Ectodermal cell (in vitro differentiated cells): ENCODE data around the gene ITGA3.

Source experiments
- H3K27ac ChIP-seq: 2 replicates; pipeline ENCODE4 v1.7.0; 2013; ENCODE audit warnings: mild to moderate bottlenecking, low read depth, low read length; ENCODE audit not compliant: insufficient read depth, poor library complexity, severe bottlenecking
- H3K27me3 ChIP-seq: 2 replicates; pipeline ENCODE4 v1.7.0; 2013; ENCODE audit warnings: mild to moderate bottlenecking, low read length; ENCODE audit not compliant: insufficient read depth, control insufficient read depth, poor library complexity, severe bottlenecking
- H3K36me3 ChIP-seq: one replicate; pipeline ENCODE4 v1.7.0; 2013; ENCODE audit warnings: low read length; ENCODE audit not compliant: control insufficient read depth, insufficient read depth
- H3K4me1 ChIP-seq: one replicate; pipeline ENCODE4 v1.7.0; 2013; ENCODE audit warnings: low read length; ENCODE audit not compliant: control insufficient read depth, insufficient read depth
- H3K4me3 ChIP-seq: 2 replicates; pipeline ENCODE4 v1.7.0; 2013; ENCODE audit warnings: low read depth, low read length, control low read depth; ENCODE audit not compliant: insufficient read depth
- H3K9me3 ChIP-seq: 2 replicates; pipeline ENCODE4 v1.7.0; 2013; ENCODE audit warnings: mild to moderate bottlenecking, low read length, moderate library complexity; ENCODE audit not compliant: control insufficient read depth
- WGBS, 2 experiments: methylation state at CpG; one replicate each; pipeline ENCODE4 v1.1.7; 2013; ENCODE audit warnings: missing lambda C conversion rate in 2 of 2; 5-methylcytosine and 5-hydroxymethylcytosine counted together

The ITGA3 gene

GRCh38 chr17:50098583-50098982, 42.7 kb downstream of the ITGA3 start:
- 91 to 94% methylated on average over 3 to 4 of the region's 4 CpGs for WGBS, 2 experiments
- Histone ChIP-seq H3K27me3 (no peaks in the 10 kb centered on the region), H3K9me3 (no peaks in the 10 kb centered on the region), H3K36me3 (peaks cover 9% of the 10 kb centered on the region), H3K4me3 (no peak overlapping the region), H3K4me1 (peaks cover 33% of the 10 kb centered on the region), H3K27ac (no peak overlapping the region)

- Histone ChIP-seq H3K36me3 (peaks cover 9% of the 10 kb centered on the region), H3K27ac (no peak overlapping the region), H3K27me3 (no peaks in the 10 kb centered on the region), H3K4me3 (no peak overlapping the region), H3K9me3 (no peaks in the 10 kb centered on the region), H3K4me1 (peaks cover 33% of the 10 kb centered on the region)
- 78 to 87% methylated on average over 5 of the region's 5 CpGs for WGBS, 2 experiments
Measured at GRCh38 chr17:50099003-50099402, 43.1 kb downstream of the ITGA3 start.

DNA sequence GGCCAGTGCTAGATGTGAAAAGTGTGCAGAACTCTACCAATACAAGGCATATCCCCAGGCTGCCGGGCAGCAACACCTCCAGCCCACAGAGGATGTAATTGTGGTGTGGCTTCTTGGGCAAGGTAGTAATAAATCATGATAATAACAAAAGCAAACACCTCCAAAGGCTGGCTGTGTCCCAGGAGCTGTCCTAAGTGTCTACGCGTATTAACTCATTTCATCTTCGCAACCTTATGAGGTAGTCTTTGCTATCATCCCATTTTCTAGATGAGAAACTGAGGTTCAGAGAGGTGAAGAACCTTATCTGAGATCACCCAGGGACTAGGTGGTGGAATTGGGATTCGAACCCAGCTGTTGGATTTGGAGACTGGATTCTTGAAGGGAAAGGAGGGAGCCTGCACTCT, 44.6 kb downstream of the ITGA3 start:
- H3K27me3 ChIP-seq, result no peaks in the 10 kb centered on the region
- H3K9me3 ChIP-seq, result no peaks in the 10 kb centered on the region
- H3K27ac ChIP-seq, result no peak overlapping the region
- peaks cover 9% of the 10 kb centered on the region for H3K36me3 ChIP-seq
- H3K4me1 ChIP-seq, result peaks cover 29% of the 10 kb centered on the region
- no peak overlapping the region for H3K4me3 ChIP-seq
- 91 to 97% methylated on average over 4 to 5 of the region's 5 CpGs for WGBS, 2 experiments

- H3K4me3 ChIP-seq, result no peak overlapping the region
- peaks cover 28% of the 10 kb centered on the region for H3K4me1 ChIP-seq
Measured at GRCh38 chr17:50100921-50101345, 45.0 kb downstream of the ITGA3 start.

GRCh38 chr17:50101346-50102163, 45.6 kb downstream of the ITGA3 start:
- Histone ChIP-seq H3K27me3 (no peaks in the 10 kb centered on the region), H3K27ac (peak overlapping the region; percentile 60), H3K9me3 (no peaks in the 10 kb centered on the region), H3K4me3 (no peak overlapping the region), H3K36me3 (peaks cover 9% of the 10 kb centered on the region), H3K4me1 (peaks cover 23% of the 10 kb centered on the region)
- 35 to 41% methylated on average over 17 of the region's 17 CpGs for WGBS, 2 experiments

More at GRCh38 chr17:50100921-50101345, 45.0 kb downstream of the ITGA3 start:
- Histone ChIP-seq H3K36me3 (peaks cover 9% of the 10 kb centered on the region), H3K27me3 (no peaks in the 10 kb centered on the region), H3K27ac (no peak overlapping the region), H3K9me3 (no peaks in the 10 kb centered on the region)
- WGBS, 2 experiments, result 34 to 40% methylated on average over 15 of the region's 15 CpGs

DNA sequence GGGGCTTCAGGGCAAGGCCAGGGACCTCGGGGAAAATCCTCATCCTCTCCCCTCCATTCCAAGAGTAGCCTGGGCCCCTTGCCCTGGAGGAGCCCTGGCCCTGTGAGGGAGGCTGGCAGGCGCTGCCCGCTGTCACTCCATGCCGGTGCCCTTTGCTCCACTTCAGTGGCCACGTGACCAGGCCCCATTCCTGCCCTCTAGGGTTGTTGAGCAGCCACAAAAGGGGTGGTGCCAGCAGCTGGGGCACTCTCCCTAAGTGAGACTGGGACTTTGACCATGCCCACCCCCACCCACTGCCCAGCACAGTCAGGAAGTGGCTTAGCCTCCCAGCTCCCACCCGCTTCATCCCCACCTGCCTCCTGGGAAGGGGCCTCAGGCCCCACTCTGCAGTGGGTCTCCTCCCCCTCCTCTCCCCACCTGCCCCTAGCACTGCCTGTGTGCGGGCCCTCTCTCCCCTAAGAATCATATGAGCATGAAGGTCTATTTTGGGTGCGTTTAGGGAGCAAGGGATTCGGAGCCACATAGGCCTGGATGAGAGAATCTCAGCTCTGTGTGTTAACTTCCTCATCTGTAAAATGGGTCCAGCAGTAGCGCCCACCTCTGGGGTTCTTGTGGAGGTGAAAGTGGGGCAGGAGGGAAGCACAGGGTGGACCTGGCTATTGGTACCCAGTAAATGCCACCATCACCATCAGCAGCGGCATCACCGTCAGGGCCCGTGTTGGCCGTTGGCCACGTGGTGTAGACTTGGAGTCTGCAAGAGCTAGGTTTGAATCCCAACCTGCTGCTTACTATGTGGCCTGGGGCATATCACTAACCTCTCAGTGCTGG, 46.5 kb downstream of the ITGA3 start:
- WGBS, 2 experiments, result 77 to 79% methylated on average over 15 of the region's 15 CpGs

DNA sequence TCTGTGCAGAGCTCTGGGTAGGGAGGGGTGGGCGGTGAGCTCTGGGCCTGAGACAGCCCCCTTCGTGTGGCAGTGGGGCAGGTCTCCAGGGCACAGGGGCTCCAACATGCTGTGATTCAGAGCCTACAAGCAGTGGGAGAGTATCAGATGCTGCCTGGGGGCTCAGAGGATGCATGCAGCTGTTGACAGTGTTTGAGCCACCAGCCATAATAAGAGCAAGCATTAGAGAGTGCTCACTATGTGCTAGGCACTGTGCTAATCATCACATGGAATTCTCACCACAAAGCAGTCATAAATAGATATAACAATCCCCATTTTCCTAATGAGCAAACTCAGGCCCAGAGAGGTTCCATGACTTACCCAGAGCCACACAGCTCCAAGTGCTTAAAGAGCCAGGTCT, 47.3 kb downstream of the ITGA3 start:
- no peak overlapping the region for H3K4me3 ChIP-seq
- WGBS, 2 experiments, result 75 to 82% methylated on average over 2 of the region's 2 CpGs
- H3K27ac ChIP-seq, result no peak overlapping the region
- no peaks in the 10 kb centered on the region for H3K27me3 ChIP-seq
- no peaks in the 10 kb centered on the region for H3K9me3 ChIP-seq
- H3K36me3 ChIP-seq, result peaks cover 9% of the 10 kb centered on the region
- peaks cover 23% of the 10 kb centered on the region for H3K4me1 ChIP-seq

More for the DNA sequence above, 46.5 kb downstream of the ITGA3 start:
- Histone ChIP-seq H3K27me3 (no peaks in the 10 kb centered on the region), H3K4me1 (peaks cover 23% of the 10 kb centered on the region), H3K9me3 (no peaks in the 10 kb centered on the region), H3K27ac (peak overlapping the region; percentile 60), H3K4me3 (no peak overlapping the region), H3K36me3 (peaks cover 9% of the 10 kb centered on the region)

DNA sequence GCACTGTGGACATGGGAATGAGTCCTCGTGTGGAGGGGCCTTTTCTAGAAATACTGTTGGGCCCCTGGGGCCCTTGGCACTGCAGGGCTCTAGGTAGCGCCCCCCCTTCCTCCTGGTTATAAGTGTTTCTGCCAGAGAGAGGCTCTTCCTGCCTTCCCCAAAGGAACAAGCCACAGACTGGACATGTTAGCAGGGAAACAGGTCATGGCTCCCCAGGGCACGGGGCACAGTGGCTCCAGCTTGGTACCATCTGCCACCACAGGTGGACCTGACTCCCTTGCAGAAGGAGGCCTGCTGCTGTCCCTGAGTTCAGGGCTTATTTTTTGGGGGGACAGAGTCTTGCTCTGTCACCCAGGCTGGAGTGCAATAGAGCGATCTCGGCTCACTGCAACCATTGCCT, 48.0 kb downstream of the ITGA3 start:
- Histone ChIP-seq H3K4me3 (no peak overlapping the region), H3K9me3 (no peaks in the 10 kb centered on the region), H3K27ac (no peak overlapping the region), H3K27me3 (no peaks in the 10 kb centered on the region), H3K36me3 (peaks cover 3% of the 10 kb centered on the region), H3K4me1 (peaks cover 23% of the 10 kb centered on the region)
- 93% methylated on average over 5 of the region's 5 CpGs for WGBS, 2 experiments

- no peaks in the 10 kb centered on the region for H3K9me3 ChIP-seq
- H3K27ac ChIP-seq, result no peak overlapping the region
- no peaks in the 10 kb centered on the region for H3K27me3 ChIP-seq
- H3K4me1 ChIP-seq, result peaks cover 21% of the 10 kb centered on the region
- H3K4me3 ChIP-seq, result no peak overlapping the region
- WGBS, 2 experiments, result 92 to 94% methylated on average over 21 of the region's 21 CpGs
- H3K36me3 ChIP-seq, result no peaks in the 10 kb centered on the region
Measured at GRCh38 chr17:50105811-50106210, 49.9 kb downstream of the ITGA3 start.
